Stomach (tissue), 4 donors: ENCODE measurements around the gene TMPRSS7.

Experiments
- EP300 ChIP-seq: sonication (generic); formaldehyde crosslinking; IDR thresholded peaks from one replicate; pipeline ENCODE4 v1.6.1; 2017; ENCODE audit warnings: antibody characterized with exemption
- POLR2A ChIP-seq, 4 donors: fragments of 450-650 bp; IDR thresholded peaks; one replicate each; pipeline ENCODE4 v1.6.1; 2016; ENCODE audit warnings: antibody characterized with exemption in 4 of 4, control low read depth in 2 of 4, mild to moderate bottlenecking in 1 of 4, moderate library complexity in 1 of 4
- POLR2AphosphoS5 ChIP-seq, 3 donors: sonication (generic); formaldehyde crosslinking; IDR thresholded peaks; one replicate each; pipeline ENCODE4 v1.6.1; 2016; ENCODE audit warnings: antibody characterized with exemption in 3 of 3
- TF ChIP-seq, protein P1 (sequence below), 7 experiments: fragments of 450-650 bp in 4 of 7; fragments of 200-600 bp in 3 of 7; sonication (generic) in 3 of 7; IDR thresholded peaks; one replicate each; pipeline ENCODE4 v1.5.1; 2016 to 2019; ENCODE audit warnings: antibody characterized with exemption in 7 of 7, control low read depth in 2 of 7, mild to moderate bottlenecking in 1 of 7

- TF ChIP-seq, protein P1, sequence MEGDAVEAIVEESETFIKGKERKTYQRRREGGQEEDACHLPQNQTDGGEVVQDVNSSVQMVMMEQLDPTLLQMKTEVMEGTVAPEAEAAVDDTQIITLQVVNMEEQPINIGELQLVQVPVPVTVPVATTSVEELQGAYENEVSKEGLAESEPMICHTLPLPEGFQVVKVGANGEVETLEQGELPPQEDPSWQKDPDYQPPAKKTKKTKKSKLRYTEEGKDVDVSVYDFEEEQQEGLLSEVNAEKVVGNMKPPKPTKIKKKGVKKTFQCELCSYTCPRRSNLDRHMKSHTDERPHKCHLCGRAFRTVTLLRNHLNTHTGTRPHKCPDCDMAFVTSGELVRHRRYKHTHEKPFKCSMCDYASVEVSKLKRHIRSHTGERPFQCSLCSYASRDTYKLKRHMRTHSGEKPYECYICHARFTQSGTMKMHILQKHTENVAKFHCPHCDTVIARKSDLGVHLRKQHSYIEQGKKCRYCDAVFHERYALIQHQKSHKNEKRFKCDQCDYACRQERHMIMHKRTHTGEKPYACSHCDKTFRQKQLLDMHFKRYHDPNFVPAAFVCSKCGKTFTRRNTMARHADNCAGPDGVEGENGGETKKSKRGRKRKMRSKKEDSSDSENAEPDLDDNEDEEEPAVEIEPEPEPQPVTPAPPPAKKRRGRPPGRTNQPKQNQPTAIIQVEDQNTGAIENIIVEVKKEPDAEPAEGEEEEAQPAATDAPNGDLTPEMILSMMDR (IDR thresholded peaks at IDR 0.05): peak in 5 of 7 experiments; percentile 53 to 62 (median 57)
- no peak for TF ChIP-seq POLR2A (IDR thresholded peaks at IDR 0.05)
- TF ChIP-seq EP300: no peak
- peak in 1 of 3 donors; percentile 33 for TF ChIP-seq POLR2AphosphoS5 (IDR thresholded peaks at IDR 0.05)
Observed at GRCh38 chr3:112013058-112013783, 21.3 kb upstream of the TMPRSS7 start.
